Ramos (cell line): ENCODE data around the gene C17orf107.
"Not testable (repeated sequence)": the region's sequence is repeated elsewhere in the genome, so short reads cannot be mapped to it uniquely, and the experiment has no call there.

Experiments
- in situ Hi-C: fragments of 300-500 bp; cut with MboI; formaldehyde crosslinking; loops from one replicate; pipeline ENCODE4 v1.14.3; 2022; ENCODE audit warnings: low sequenced_read_pairs; ENCODE audit not compliant: unreplicated experiment

Gene C17orf107

GRCh38 chr17:4897785-4898184, 1.6 kb upstream of the C17orf107 start:
- in situ Hi-C loops, result no loop called here

GRCh38 chr17:4898351-4898750, 985 bp upstream of the C17orf107 start:
- in situ Hi-C loops, result no loop called here

- in situ Hi-C loops, result no loop called here
Measured at GRCh38 chr17:4898927-4899326, 409 bp upstream of the C17orf107 start.

- in situ Hi-C loops, result loop anchor here (10.0 kb wide), 1 partner anchor 154 kb away; no protein-coding TSS in a partner anchor
Measured at GRCh38 chr17:4900231-4901107, 1.1 kb downstream of the C17orf107 start.

- in situ Hi-C loops, result loop anchor here (10.0 kb wide), 1 partner anchor 154 kb away; no protein-coding TSS in a partner anchor
Measured at GRCh38 chr17:4901108-4901647, 1.8 kb downstream of the C17orf107 start.

- in situ Hi-C loops, result loop anchor here (10.0 kb wide), 1 partner anchor 153 kb away; no protein-coding TSS in a partner anchor
Measured at GRCh38 chr17:4901648-4902344, 2.5 kb downstream of the C17orf107 start.

- in situ Hi-C loops, result loop anchor here (10.0 kb wide), 1 partner anchor 152 kb away; no protein-coding TSS in a partner anchor
Measured at GRCh38 chr17:4902540-4902939, 3.2 kb downstream of the C17orf107 start.

- in situ Hi-C loops, result loop anchor here (10.0 kb wide), 1 partner anchor 152 kb away; no protein-coding TSS in a partner anchor
Measured at GRCh38 chr17:4903051-4903818, 3.9 kb downstream of the C17orf107 start, which contains the start of gene CHRNE. TSS of gene CHRNE (minus strand) at chr17:4903098. CDS start at chr17:4903063, 35 bp downstream.

- in situ Hi-C loops, result loop anchor here (10.0 kb wide), 1 partner anchor 148 kb away; no protein-coding TSS in a partner anchor
Measured at GRCh38 chr17:4906642-4907041, 7.3 kb downstream of the C17orf107 start.

- in situ Hi-C loops, result loop anchor here (10.0 kb wide), 1 partner anchor 146 kb away; no protein-coding TSS in a partner anchor
Measured at GRCh38 chr17:4908301-4908700, 9.0 kb downstream of the C17orf107 start.

- in situ Hi-C loops, result loop anchor here (10.0 kb wide), 1 partner anchor 146 kb away; no protein-coding TSS in a partner anchor
Measured at GRCh38 chr17:4908711-4909496, 9.6 kb downstream of the C17orf107 start.

GRCh38 chr17:4913994-4914393, 14.7 kb downstream of the C17orf107 start:
- in situ Hi-C loops, result no loop called here

GRCh38 chr17:4914551-4914950, 15.2 kb downstream of the C17orf107 start:
- in situ Hi-C loops, result not testable (repeated sequence)

GRCh38 chr17:4919511-4920047, 20.2 kb downstream of the C17orf107 start:
- in situ Hi-C loops, result no loop called here

GRCh38 chr17:4920351-4921048, 21.2 kb downstream of the C17orf107 start:
- in situ Hi-C loops, result no loop called here

- in situ Hi-C loops, result no loop called here
Measured at GRCh38 chr17:4921320-4921719, 22.0 kb downstream of the C17orf107 start.

GRCh38 chr17:4926577-4927335, 27.4 kb downstream of the C17orf107 start:
- in situ Hi-C loops, result not testable (repeated sequence)
